NCI-H524 treated with DMSO at 0.1 percent for 48 hours (cell line): ENCODE data around the gene UQCRQ.

ENCODE experiments used
- DNase-seq: peaks from one replicate; lab custom pipeline; 2025; lab: John Stamatoyannopoulos, UW

UQCRQ gene

DNA sequence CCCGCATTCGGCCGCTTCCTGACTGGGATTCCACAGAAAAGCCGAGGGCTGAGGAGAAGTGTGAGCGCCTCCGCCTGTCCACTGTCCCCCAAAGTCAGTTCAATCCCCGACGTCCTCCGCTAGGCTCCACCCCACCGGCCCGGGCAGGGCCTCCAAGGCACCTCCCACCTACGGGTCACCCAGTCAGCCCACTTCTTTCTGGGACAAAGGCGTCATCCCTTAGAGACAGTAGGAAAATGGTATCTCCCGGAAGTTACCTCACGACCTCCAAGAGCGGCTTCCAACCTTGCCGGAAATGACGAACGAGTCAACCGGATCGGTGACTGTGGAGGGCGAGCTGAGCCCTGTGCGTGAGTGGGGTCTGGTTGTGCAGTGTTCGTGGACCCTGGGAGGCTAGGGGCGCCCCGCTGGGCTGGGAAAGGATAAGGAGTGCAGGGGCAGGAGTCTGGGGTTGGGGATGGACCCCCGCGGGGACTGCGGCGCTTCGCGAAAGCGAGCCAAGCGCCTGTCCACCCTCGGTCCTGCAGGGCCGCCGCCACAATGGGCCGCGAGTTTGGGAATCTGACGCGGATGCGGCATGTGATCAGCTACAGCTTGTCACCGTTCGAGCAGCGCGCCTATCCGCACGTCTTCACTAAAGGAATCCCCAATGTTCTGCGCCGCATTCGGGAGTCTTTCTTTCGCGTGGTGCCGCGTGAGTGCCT lies at the start of gene UQCRQ, which contains the start of gene GDF9:
Gene UQCRQ (plus strand): TSS at position 301 of the 704 bp plus-strand sequence. CDS start 240 bp downstream, at position 541.
Gene GDF9 (minus strand): TSS at position 128 of the 704 bp plus-strand sequence. CDS start 1,936 bp downstream, outside the sequence.
- DNase-seq, result peak; percentile 94

DNA sequence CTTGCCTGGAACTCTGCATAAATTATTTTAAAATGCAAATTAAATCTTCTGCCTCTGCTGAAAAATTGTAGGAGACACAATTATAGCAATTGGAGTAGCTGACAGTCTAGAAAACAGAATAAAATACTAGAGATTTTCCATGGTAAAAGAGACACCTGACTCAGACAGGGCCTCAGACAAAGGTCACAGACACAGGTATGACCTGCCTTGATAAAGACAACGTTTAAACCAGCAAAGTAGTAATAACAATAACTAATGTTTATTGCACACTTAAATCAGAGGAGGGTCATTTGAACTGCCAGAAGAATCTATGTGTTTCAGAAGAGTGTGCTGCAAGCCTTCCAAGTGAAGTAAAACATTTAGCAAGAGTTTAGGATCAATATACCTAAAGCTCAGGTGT lies 49.4 kb upstream of the UQCRQ start:
- DNase-seq, result no peak

DNA sequence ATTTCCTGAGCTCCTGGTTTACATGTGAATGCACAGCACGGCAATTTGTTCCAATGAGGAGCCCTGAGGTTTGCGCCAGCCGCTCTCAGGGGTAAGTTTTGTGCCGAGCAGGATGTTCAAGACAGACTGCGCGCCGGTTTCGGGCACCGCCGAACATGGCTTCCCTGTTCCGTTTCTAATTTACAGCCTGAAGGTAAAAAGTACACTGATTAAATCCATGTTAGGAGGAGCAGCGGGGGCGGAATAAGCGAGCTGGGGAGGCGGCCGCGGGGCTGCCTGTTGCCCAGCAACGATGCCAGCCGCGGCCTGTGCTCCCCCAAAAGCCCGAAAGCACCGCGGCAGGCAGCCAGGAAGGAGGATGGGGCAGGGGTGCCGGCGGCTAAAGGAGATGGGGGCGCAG lies 47.0 kb upstream of the UQCRQ start:
- DNase-seq, result no peak

GRCh38 chr5:132820162-132820754 lies 46.2 kb upstream of the UQCRQ start:
- DNase-seq, result no peak

- no peak for DNase-seq
Observed at GRCh38 chr5:132821350-132821749, 45.1 kb upstream of the UQCRQ start.

- no peak for DNase-seq
Observed at GRCh38 chr5:132821791-132822190, 44.7 kb upstream of the UQCRQ start.

- no peak for DNase-seq
Observed at GRCh38 chr5:132822650-132823480, 43.6 kb upstream of the UQCRQ start.

- no peak for DNase-seq
Observed at GRCh38 chr5:132823481-132824050, 42.9 kb upstream of the UQCRQ start.

- DNase-seq, result no peak
Observed at GRCh38 chr5:132824426-132824825, 42.0 kb upstream of the UQCRQ start.

- no peak for DNase-seq
Observed at GRCh38 chr5:132825033-132825833, 41.2 kb upstream of the UQCRQ start.

DNA sequence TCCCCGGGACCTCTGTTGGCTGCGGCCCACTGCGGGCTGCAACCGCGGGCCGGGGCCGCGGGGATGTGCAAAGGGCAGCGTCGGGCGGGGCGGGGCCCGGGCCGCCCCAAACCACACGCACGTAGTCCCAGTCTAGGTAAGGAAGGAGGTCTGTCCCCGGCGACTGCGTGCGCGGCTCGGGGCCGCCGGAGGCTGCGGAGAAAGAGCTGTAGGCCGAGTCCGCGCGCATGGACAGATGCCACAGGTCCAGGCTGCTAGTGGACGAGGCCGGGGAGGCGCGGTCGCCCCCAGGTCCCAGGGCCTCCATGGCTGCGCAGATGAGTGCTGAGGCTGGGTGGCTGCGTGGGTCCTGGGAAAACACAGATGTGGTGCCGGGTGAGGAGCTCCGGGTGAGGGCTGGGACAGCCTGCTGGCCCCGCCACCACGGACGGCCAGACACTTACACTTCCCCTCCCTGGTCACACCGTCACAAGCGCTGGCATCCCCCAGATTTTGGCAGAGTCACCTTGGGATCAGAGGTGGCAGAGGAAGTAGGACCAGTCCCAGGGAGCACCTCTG lies 40.5 kb upstream of the UQCRQ start:
- DNase-seq, result no peak

DNA sequence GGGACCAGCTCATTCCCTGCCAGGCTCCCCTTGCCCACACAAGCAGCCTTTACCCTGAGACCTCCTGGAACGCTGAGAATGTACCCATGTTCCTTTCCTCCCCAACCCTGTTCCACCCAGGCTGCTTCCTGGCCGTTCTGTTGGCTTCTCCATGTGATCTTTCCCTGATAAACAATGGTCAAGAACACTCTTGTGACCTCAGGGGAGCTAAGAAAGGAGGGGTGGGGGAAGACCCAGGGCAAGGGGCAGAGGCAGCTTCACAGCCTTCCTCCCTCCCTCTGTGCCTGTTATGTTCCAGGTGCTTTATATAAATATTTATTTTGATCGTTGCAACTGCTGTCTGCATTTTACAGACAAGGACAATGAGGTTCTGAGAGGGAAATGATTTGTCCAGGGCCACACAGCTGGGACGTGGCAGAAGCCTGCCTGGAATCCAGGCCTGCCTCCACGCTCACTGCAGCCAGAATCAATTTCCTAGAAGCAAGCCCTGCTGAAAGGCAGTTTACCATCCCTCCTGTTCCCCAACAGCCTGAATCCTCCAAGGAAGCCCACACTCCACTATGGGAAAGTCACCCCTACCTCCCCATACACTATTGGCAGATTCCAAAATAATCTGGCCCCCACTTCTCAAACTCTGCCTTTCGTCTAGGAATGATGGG lies 39.9 kb upstream of the UQCRQ start:
- no peak for DNase-seq

DNA sequence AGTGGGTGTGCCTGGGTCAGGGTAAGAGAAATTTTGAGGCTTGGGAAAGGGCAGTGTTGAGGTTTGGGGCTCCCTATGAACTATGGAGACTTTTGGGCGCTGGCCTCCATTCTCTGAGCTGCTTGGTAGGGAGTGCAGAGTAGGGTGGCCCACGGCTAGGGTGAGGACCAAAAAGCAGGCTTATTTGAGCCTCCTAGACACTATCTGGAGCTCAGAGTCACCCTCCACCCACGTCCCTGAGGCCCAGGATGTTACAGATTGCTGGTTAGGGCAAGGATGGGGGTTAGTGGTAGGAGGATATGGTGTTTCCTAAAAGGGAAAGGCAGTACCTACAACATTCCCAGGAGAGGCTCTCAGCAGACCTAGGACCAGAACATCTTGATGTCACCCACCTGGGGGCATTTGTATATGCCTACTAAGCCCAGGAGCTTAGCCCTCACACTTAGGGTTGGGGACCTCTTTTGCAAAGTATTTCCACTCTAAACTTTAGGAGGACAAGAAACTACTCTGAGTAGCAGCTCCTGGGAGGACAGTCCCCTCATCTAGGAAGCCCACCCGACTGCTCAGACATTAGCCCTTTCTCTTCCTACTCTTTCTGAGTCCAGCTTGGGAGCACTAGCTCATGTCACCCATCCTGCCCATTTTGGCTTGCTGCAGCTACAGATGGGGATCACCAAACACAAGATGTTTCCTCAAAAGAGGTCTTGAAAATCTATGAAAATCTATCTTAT lies 38.3 kb upstream of the UQCRQ start:
- no peak for DNase-seq

- DNase-seq, result no peak
Observed at GRCh38 chr5:132828846-132829494, 37.5 kb upstream of the UQCRQ start.

DNA sequence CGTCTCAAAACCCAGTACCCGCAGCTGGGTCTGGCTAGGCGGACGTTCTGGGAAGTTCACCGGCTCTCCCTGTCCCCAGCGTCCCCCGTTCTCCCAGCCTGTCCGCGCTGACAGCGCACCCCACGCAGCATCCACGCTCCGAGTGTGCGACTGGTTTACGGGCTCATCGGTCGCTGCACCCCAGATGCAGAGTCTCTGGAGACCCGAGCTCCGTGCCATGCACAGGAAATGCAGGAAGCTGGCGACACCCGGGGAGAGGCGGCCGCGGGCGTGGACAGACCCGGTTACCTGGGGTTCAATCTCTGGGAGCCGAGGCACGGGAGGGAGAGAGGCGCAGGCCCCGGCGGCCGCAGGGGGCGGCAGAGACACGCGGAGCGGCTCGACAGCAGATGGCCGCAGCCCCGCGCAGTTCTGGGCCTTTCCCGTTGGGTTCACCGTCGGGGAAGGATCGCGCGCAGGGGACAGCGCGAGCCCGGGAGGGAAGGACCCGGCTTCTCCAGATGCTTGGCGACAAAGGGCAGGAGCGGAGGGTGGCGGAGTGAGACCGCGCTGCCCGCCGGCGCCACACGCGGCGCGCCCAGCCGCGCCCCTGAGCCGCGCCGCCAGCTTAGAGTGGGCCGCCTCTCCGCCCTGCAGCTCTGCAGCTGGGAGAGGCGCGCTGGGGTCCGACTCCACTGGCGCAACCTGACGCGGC lies 36.6 kb upstream of the UQCRQ start:
- no peak for DNase-seq

DNA sequence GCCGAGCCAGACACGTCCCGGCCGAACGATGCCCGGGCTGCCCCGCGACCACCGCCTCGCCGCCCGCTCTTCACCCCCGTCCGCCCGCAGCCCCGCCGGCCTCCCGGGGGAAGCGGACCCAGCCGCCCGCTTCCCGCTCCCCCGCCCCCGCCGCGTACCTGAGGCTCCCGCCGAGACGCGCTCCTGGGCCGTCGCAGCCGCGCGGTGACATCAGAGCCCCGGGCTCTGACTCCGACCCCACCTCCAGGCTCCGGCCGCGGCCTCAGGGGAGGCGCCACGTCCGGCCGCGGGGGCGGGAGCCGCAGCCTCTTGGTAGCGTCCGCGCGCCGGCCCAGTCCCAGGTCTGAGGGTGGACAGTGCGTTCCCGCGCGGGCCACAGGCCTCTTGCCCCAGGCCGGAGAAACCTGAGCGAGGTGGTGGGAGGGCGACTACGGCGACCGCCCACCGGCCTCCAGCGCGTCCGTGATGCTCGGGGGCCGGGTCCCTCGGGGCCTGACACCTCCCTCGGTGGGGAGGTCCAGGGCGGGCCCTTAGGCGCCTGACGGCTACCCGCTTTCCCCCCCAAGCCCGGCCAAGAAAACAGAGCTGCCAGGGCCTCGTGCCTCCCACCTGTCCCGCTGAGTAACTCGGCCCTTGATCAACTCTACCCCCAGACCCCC lies 35.9 kb upstream of the UQCRQ start, which contains the start of gene SHROOM1:
Gene SHROOM1 (minus strand): TSS at position 212 of the 659 bp plus-strand sequence. CDS start 4,507 bp downstream, outside the sequence.
- DNase-seq, result no peak

GRCh38 chr5:132831095-132831860 lies 35.2 kb upstream of the UQCRQ start:
- no peak for DNase-seq
